ENCODE measurements around the gene WAC. TPM values are rescaled to one million over a fixed set of nuclear protein-coding genes. Genes with fewer than 3 reads are reported as not detected.

WAC gene
- total and polyA plus RNA-seq, 9 of the 15 experiments (the other 6 are each of a cell fraction or from before 2014, with no cell fraction given) = 24.8 to 123 (median 78.2) TPM

DNA sequence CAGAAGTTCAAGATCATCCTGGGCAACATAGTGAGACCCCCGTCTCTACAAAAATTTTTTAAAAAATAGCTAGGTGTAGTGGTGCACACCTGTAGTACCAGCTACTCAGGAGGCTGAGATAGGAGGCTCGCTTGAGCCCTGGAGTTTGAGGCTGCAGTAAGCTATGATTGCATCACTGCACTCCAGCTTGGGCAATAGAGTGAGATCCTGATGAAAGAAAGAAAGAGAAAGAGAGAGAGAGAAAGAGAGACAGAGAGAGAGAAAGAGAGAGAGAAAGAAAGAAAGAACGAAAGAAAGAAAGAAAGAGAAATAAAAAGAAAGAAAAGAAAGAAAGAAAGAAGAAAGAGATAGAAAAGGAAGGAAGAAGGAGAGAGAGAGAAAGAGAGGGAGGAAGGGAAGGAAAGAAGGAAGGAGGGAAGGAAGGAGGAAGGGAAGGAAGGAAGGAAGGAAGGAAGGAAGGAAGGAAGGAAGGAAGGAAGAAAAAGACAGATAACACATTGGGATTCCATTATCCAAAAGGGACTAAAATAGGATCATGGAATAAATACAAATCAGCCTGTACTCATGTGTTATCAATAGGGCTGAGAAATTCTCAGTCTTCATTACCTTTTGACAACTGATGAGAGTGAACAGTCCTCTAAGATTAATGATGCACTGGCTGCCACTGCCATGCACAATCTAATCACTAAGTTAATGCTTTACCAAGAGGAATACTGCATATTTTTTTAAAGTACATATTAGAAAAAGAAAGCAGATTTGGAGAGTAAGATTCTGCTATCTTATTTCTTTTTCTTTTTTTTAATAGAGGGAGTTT lies 35.4 kb upstream of the WAC start:
- Histone ChIP-seq H3K9ac (ENCODE audit: insufficient read depth in 1 of 2, low read depth in 2 of 2, low read length in 2 of 2) (no peak overlapping the region), H3K9me3 (replicated peaks; ENCODE audit: control insufficient read depth, insufficient read depth, low read depth, low read length) (no peaks in the 10 kb centered on the region), H3K36me3 (ENCODE audit: control insufficient read depth, insufficient read depth, low read length) (no peaks in the 10 kb centered on the region), H2AFZ (ENCODE audit: low read depth, low read length) (no peak overlapping the region), H3K27me3 (ENCODE audit: control insufficient read depth in 2 of 2, insufficient read depth in 2 of 2, low read length in 2 of 2) (no peaks in the 10 kb centered on the region), H3K9me1 (ENCODE audit: control insufficient read depth, insufficient read depth, low read length) (no peaks in the 10 kb centered on the region), H3K79me2 (ENCODE audit: control insufficient read depth, insufficient read depth, low read length) (no peaks in the 10 kb centered on the region), H3K4me1 (replicated peaks in 1 of 2; ENCODE audit: control insufficient read depth in 2 of 2, insufficient read depth in 2 of 2, low read length in 2 of 2) (peaks cover 16 to 29% of the 10 kb centered on the region in 2 experiments; a peak in 4 of 5 replicates), H3K4me2 (ENCODE audit: insufficient read depth, low read length) (no peak overlapping the region), H3K27ac (ENCODE audit: extremely low read depth, low read depth, low read length) (no peak overlapping the region), H3K4me3 (no peak overlapping the region), H4K20me1 (replicated peaks; ENCODE audit: control insufficient read depth, insufficient read depth, low read length) (no peaks in the 10 kb centered on the region)
- ChIA-PET POLR2A (no interaction called here), CTCF (ENCODE audit: low intra/inter-chr PET ratio) (no interaction called here)
- FAIRE-seq (no peak), DNase-seq (ENCODE audit: extremely low read depth in 1 of 4, low spot score in 3 of 4) (no peak), ATAC-seq (no peak)
- 37% methylated on average over 2 of the region's 3 CpGs for WGBS (ENCODE audit: insufficient coverage, low coverage, missing lambda C conversion rate)
- intact Hi-C loops (cut with micrococcal nuclease) (no loop called here), in situ Hi-C loops (cut with MboI) (no loop called here)
- BruUV-seq (replicated peaks) = no TSS peak
- TF ChIP-seq TAF9B (IDR thresholded peaks at IDR 0.05; ENCODE audit: partially characterized antibody) = no peak
- no peak for TF ChIP-seq LEF1 (IDR thresholded peaks at IDR 0.05)
- TF ChIP-seq TRIM24 (IDR thresholded peaks at IDR 0.05) = peak; percentile 39 to 67; a peak in 2 of 4 replicates
- TF ChIP-seq ARHGAP35 (IDR thresholded peaks at IDR 0.05; ENCODE audit: partially characterized antibody) = peak; percentile 33
- TF ChIP-seq EP300 (IDR thresholded peaks at IDR 0.05; ENCODE audit: low read length) = no peak
- TF ChIP-seq, protein P1, sequence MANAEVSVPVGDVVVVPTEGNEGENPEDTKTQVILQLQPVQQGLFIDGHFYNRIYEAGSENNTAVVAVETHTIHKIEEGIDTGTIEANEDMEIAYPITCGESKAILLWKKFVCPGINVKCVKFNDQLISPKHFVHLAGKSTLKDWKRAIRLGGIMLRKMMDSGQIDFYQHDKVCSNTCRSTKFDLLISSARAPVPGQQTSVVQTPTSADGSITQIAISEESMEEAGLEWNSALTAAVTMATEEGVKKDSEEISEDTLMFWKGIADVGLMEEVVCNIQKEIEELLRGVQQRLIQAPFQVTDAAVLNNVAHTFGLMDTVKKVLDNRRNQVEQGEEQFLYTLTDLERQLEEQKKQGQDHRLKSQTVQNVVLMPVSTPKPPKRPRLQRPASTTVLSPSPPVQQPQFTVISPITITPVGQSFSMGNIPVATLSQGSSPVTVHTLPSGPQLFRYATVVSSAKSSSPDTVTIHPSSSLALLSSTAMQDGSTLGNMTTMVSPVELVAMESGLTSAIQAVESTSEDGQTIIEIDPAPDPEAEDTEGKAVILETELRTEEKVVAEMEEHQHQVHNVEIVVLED (CRISPR knock-in tag; IDR thresholded peaks at IDR 0.05) = no peak
- TF ChIP-seq, protein P2, sequence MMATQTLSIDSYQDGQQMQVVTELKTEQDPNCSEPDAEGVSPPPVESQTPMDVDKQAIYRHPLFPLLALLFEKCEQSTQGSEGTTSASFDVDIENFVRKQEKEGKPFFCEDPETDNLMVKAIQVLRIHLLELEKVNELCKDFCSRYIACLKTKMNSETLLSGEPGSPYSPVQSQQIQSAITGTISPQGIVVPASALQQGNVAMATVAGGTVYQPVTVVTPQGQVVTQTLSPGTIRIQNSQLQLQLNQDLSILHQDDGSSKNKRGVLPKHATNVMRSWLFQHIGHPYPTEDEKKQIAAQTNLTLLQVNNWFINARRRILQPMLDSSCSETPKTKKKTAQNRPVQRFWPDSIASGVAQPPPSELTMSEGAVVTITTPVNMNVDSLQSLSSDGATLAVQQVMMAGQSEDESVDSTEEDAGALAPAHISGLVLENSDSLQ (IDR thresholded peaks at IDR 0.05) = no peak
- TF ChIP-seq RBM22 (IDR thresholded peaks at IDR 0.05; ENCODE audit: low read depth, low read length, poor library complexity, severe bottlenecking) = no peak
- no peak for TF ChIP-seq FIP1L1 (IDR thresholded peaks at IDR 0.05; ENCODE audit: low read depth, low read length, poor library complexity, severe bottlenecking)
- TF ChIP-seq, protein P3, sequence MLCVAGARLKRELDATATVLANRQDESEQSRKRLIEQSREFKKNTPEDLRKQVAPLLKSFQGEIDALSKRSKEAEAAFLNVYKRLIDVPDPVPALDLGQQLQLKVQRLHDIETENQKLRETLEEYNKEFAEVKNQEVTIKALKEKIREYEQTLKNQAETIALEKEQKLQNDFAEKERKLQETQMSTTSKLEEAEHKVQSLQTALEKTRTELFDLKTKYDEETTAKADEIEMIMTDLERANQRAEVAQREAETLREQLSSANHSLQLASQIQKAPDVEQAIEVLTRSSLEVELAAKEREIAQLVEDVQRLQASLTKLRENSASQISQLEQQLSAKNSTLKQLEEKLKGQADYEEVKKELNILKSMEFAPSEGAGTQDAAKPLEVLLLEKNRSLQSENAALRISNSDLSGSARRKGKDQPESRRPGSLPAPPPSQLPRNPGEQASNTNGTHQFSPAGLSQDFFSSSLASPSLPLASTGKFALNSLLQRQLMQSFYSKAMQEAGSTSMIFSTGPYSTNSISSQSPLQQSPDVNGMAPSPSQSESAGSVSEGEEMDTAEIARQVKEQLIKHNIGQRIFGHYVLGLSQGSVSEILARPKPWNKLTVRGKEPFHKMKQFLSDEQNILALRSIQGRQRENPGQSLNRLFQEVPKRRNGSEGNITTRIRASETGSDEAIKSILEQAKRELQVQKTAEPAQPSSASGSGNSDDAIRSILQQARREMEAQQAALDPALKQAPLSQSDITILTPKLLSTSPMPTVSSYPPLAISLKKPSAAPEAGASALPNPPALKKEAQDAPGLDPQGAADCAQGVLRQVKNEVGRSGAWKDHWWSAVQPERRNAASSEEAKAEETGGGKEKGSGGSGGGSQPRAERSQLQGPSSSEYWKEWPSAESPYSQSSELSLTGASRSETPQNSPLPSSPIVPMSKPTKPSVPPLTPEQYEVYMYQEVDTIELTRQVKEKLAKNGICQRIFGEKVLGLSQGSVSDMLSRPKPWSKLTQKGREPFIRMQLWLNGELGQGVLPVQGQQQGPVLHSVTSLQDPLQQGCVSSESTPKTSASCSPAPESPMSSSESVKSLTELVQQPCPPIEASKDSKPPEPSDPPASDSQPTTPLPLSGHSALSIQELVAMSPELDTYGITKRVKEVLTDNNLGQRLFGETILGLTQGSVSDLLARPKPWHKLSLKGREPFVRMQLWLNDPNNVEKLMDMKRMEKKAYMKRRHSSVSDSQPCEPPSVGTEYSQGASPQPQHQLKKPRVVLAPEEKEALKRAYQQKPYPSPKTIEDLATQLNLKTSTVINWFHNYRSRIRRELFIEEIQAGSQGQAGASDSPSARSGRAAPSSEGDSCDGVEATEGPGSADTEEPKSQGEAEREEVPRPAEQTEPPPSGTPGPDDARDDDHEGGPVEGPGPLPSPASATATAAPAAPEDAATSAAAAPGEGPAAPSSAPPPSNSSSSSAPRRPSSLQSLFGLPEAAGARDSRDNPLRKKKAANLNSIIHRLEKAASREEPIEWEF (CRISPR knock-in tag; IDR thresholded peaks at IDR 0.05) = no peak
- 0 out of 2 replicates have a peak, but pooled peaks have one; percentile 11 for TF ChIP-seq SNIP1 (IDR thresholded peaks at IDR 0.05; ENCODE audit: low read depth)
- peak; percentile 21 for TF ChIP-seq NCOA4 (IDR thresholded peaks at IDR 0.05; ENCODE audit: partially characterized antibody)
- no peak for TF ChIP-seq NR1H2 (CRISPR knock-in tag; IDR thresholded peaks at IDR 0.05)
- no peak for TF ChIP-seq MAZ (CRISPR knock-in tag; conservative IDR thresholded peaks at IDR 0.05 in 1 of 2, IDR thresholded peaks at IDR 0.05 in 1 of 2)

Data from K562 (cell line).